ENCODE results near the gene NRL.
"Not testable (repeated sequence)": the region's sequence is repeated elsewhere in the genome, so short reads cannot be mapped to it uniquely, and the experiment has no call there.

The NRL gene

GRCh38 chr14:24108336-24108874 lies 6.3 kb downstream of the NRL start:
- Histone ChIP-seq H3K4me1 (peaks cover 7% of the 10 kb centered on the region), H3K4me3 (ENCODE audit: low read depth, low read length) (no peak overlapping the region), H3K9me3 (ENCODE audit: control insufficient read depth, low read length) (no peaks in the 10 kb centered on the region), H3K79me2 (peaks cover 25% of the 10 kb centered on the region), H2AFZ (peak overlapping the region; percentile 52), H3K9ac (no peak overlapping the region), H3K27ac (peak overlapping the region; percentile 48), H3K36me3 (ENCODE audit: control insufficient read depth, insufficient read depth, low read length) (no peaks in the 10 kb centered on the region), H3K27me3 (ENCODE audit: control insufficient read depth, insufficient read depth, low read length) (no peaks in the 10 kb centered on the region), H3K4me2 (ENCODE audit: low read length) (no peak overlapping the region)
- TF ChIP-seq, protein P1, sequence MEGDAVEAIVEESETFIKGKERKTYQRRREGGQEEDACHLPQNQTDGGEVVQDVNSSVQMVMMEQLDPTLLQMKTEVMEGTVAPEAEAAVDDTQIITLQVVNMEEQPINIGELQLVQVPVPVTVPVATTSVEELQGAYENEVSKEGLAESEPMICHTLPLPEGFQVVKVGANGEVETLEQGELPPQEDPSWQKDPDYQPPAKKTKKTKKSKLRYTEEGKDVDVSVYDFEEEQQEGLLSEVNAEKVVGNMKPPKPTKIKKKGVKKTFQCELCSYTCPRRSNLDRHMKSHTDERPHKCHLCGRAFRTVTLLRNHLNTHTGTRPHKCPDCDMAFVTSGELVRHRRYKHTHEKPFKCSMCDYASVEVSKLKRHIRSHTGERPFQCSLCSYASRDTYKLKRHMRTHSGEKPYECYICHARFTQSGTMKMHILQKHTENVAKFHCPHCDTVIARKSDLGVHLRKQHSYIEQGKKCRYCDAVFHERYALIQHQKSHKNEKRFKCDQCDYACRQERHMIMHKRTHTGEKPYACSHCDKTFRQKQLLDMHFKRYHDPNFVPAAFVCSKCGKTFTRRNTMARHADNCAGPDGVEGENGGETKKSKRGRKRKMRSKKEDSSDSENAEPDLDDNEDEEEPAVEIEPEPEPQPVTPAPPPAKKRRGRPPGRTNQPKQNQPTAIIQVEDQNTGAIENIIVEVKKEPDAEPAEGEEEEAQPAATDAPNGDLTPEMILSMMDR (IDR thresholded peaks at IDR 0.05) = no peak

GRCh38 chr14:24106672-24107271 lies 8.0 kb downstream of the NRL start:
- TF ChIP-seq, protein P1 (IDR thresholded peaks at IDR 0.05) = no peak
- Histone ChIP-seq H3K27me3 (ENCODE audit: control insufficient read depth, insufficient read depth, low read length) (no peaks in the 10 kb centered on the region), H2AFZ (no peak overlapping the region), H3K9me3 (ENCODE audit: control insufficient read depth, low read length) (no peaks in the 10 kb centered on the region), H3K79me2 (peaks cover 29% of the 10 kb centered on the region), H3K36me3 (ENCODE audit: control insufficient read depth, insufficient read depth, low read length) (no peaks in the 10 kb centered on the region), H3K4me3 (ENCODE audit: low read depth, low read length) (no peak overlapping the region), H3K4me1 (peaks cover 6% of the 10 kb centered on the region), H3K4me2 (ENCODE audit: low read length) (no peak overlapping the region), H3K9ac (no peak overlapping the region), H3K27ac (no peak overlapping the region)

- not testable (repeated sequence) for H3K4me2 ChIP-seq (ENCODE audit: low read length); H3K27ac ChIP-seq; H3K36me3 ChIP-seq (ENCODE audit: control insufficient read depth, insufficient read depth, low read length); H2AFZ ChIP-seq; H3K27me3 ChIP-seq (ENCODE audit: control insufficient read depth, insufficient read depth, low read length); H3K4me3 ChIP-seq (ENCODE audit: low read depth, low read length); H3K4me1 ChIP-seq; H3K9me3 ChIP-seq (ENCODE audit: control insufficient read depth, low read length); H3K9ac ChIP-seq
- peaks cover 22% of the 10 kb centered on the region for H3K79me2 ChIP-seq
These were observed 9.0 kb downstream of the NRL start for GRCh38 chr14:24105609-24106239.

DNA sequence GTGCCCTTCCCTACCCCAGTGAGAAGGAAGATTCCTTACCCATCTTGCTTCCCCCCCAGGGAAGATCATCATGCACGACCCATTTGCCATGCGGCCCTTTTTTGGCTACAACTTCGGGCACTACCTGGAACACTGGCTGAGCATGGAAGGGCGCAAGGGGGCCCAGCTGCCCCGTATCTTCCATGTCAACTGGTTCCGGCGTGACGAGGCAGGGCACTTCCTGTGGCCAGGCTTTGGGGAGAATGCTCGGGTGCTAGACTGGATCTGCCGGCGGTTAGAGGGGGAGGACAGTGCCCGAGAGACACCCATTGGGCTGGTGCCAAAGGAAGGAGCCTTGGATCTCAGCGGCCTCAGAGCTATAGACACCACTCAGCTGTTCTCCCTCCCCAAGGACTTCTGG lies 11.3 kb downstream of the NRL start:
- no peak overlapping the region for H3K4me2 ChIP-seq (ENCODE audit: low read length)
- H3K9me3 ChIP-seq (ENCODE audit: control insufficient read depth, low read length) = no peaks in the 10 kb centered on the region
- H2AFZ ChIP-seq = no peak overlapping the region
- H3K4me1 ChIP-seq = peaks cover 10% of the 10 kb centered on the region
- no peaks in the 10 kb centered on the region for H3K27me3 ChIP-seq (ENCODE audit: control insufficient read depth, insufficient read depth, low read length)
- H3K4me3 ChIP-seq (ENCODE audit: low read depth, low read length) = no peak overlapping the region
- H3K36me3 ChIP-seq (ENCODE audit: control insufficient read depth, insufficient read depth, low read length) = no peaks in the 10 kb centered on the region
- TF ChIP-seq, protein P1 (IDR thresholded peaks at IDR 0.05) = no peak
- H3K79me2 ChIP-seq = peaks cover 16% of the 10 kb centered on the region
- H3K9ac ChIP-seq = no peak overlapping the region
- H3K27ac ChIP-seq = no peak overlapping the region

GRCh38 chr14:24102357-24103048 lies 12.2 kb downstream of the NRL start:
- Histone ChIP-seq H3K9ac (no peak overlapping the region), H3K9me3 (ENCODE audit: control insufficient read depth, low read length) (no peaks in the 10 kb centered on the region), H3K36me3 (ENCODE audit: control insufficient read depth, insufficient read depth, low read length) (no peaks in the 10 kb centered on the region), H3K4me1 (peaks cover 12% of the 10 kb centered on the region), H3K27ac (no peak overlapping the region), H3K27me3 (ENCODE audit: control insufficient read depth, insufficient read depth, low read length) (no peaks in the 10 kb centered on the region), H3K4me2 (ENCODE audit: low read length) (no peak overlapping the region), H3K4me3 (ENCODE audit: low read depth, low read length) (no peak overlapping the region), H3K79me2 (peaks cover 10% of the 10 kb centered on the region), H2AFZ (no peak overlapping the region)
- TF ChIP-seq, protein P1 (IDR thresholded peaks at IDR 0.05) = no peak
